ENCODE results near the gene MAP4K5.

The MAP4K5 gene

DNA sequence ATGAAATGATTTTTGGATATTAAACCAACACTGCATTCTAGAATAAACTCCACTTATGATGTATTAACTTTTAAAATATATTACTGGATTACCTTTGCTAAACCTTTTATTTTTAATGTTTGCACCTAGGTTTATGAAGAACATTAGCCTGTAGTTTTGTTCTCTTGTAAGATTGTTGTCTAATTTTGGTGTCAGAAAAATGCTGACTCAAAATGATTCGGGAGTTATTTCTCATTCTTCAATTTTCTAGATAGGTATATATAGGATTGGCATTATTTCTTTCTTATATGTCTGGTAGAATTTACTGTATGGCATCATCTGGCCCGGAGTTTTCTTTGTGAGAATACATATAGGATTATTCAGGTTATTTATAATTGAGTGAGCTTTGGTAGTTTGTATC is 54.6 kb downstream of the MAP4K5 start:
- DNase-seq: no peak

DNA sequence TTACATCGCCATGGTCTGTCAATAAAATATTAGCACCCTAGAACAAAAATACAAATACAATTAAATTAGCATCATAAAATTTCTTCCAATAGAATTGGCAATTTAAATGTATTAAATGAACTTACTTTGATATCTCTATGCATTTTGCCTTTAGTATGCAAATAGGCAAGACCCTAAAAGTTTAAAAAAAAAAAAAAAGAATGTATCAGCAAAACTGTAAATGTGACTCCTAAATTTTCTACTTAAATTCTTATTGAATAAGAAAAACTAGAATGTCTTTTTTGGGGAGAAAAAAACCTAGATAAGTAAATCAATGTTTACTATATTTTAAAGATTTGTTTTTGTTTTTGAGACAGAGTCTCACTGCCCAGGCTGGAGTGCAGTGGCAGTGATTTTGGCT is 56.2 kb downstream of the MAP4K5 start:
- no peak for DNase-seq

DNA sequence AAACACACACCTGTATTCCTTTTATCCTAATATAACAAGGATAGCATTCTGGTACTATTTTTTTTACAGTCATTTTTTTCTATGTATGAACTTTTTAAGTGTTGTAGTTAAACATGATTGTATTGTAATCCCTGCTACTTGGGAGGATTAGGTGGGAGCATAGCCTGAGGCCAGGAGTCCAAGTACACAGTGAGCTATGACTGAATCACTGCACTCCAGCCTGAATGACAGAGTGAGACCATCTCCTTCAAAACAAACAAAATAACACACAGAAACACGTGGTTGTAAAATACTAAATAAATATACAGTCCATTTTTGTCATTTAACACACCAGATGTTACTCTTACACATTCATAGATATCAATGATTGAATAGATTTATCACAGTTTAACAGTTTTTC is 56.9 kb downstream of the MAP4K5 start:
- no peak for DNase-seq

DNA sequence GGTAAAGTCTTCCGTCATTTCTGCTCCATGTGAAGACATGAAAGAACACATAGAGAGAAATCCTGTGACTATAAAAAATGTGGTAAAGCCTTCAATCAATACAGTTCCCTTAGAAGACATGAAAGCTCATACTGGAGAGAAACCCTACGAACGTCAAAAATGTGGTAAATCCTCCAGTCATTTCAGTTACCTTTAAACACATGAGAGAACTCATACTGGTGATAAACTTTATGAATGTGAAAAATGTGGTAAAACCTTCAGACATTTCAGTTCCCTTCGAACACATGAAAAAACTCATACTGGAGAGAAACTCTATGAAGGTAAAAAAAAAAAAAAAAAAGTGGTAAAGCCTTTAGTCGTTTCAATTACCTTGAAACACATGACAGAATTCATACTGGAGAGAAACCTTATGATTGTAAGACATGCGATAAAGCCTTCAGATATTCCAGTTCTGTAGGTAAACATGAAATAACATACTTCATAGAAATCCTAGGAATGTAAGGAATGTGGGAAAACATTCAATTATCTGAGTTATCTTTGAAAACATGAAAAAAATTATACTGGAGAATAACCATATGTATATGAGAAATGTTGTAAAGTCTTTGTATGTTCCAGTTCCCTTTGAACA is 60.4 kb downstream of the MAP4K5 start:
- DNase-seq: no peak

DNA sequence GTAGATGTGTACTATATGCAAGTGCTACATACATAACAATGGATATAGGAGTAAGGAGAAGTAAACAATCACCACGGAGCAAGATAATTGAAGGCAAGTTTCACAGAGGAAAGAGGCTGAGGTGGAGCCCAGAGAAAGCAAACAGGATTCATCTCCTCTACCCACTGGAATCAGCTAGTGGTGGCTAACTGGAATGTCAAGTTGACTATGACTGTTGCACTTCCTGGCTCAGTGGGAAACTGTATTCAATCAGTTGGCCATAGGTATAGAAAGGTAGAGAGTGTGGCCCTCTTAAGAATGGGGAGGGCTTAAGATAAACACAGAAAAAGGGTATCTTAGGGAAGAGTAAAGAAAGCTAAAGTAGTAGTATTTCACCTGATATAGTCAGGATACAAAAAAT is 62.4 kb downstream of the MAP4K5 start:
- no peak for DNase-seq

DNA sequence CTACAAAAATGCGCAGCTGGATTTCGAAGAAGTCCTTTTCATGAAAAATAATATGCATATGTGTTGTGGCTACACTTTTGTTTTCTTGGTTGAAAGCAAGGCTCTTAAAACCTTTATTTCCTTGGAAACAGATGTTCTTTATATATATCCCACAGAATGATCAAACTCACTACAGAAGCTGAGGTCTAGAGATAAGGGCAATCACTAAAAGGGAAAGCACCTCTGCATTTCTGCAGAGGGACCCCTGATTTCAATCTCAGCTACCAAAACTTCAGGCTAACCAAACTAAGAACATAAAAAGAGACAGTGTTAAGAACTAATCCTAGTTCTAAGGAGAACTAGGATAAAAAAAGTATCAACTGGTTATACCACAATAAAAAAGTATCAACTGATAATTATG is 70.3 kb downstream of the MAP4K5 start:
- no peak for DNase-seq

DNA sequence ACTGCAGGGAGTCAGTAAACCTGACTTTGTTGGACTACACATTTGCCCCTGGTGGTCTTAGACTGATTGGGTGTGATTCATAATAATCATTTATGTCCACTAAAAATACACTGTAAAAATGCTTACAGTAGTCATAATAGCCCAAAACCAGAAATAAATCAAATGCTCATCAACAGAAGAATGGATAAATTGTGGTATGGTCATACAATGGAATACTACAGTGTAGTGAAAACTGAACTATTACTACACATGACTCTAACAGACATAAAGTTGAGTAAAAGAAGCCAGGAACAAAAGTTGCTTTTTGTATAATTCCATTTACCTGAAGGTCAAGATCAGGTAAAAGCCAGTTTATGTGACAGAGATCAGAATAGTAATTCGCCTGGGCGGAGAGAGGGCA is 78.5 kb downstream of the MAP4K5 start:
- DNase-seq: no peak

DNA sequence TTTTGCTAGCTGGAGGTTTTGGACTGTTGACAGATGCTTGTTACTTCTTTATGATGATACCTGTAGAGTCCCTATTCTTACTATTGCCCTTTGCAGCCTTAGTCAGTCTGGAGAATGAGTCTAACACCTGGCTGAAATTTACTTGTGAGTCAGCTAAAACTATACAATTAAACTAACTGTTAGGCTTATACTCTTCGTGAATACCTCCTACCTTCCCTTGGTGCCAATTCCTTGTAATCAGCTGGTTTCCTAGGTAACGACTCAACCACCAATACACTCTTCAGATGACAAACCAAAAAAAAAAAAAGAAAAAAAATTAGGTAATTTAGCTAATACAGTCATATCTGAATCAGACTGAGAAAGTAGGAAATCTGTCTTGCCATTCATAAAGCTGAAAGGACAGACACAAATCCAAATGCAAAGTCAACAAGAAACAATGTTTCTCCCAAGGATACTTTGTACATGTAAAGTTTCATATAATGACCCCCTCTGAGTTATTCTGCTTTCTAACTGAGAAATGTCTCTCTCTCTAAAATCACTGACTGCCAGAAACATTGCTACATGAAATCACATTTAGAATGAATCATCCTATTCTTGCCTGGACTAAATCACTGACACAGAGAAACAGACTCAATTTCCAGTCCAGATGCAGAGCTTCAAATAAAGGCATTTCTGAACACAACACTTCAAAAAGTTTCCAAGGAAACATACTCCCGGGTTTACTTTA is 79.2 kb downstream of the MAP4K5 start:
- peak in 1 of 51 donors; percentile 50 for DNase-seq

DNA sequence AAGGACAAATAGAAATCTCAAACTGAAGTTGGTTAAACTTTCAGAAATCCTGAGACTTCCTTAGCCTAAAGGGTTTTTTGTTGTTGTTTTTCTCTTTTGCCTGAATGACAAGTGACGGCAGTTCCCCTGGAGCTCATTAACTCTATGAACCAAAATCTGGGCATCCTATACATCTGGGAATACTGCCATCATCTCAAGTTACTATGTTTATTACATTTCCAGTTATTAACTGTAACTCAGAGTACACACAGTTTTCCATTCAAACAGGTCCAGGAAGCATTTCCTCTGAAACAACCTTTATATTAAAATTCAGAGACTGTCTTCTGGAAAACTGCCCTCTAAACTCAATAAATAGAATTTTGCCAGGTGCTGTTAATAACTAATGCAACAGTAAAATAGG is 80.1 kb downstream of the MAP4K5 start:
- DNase-seq: no peak

DNA sequence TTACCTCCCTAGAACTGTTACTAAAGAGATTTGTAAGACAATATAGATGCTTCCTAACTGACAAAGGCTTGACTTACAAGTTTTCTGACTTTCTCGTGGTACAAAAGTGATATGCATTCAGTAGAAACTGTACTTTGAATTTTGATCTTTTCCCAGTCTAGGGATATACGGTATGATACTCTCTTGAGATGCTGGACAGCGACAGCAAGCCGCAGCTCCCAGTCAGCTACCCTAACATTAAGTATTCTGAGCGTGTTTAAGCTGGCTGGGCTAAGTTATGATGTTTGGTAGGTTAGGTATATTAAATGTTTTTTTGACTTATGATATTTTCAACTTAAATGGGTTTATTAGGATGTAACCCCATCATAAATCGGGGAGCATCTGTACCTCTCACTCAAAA is 80.5 kb downstream of the MAP4K5 start:
- DNase-seq: no peak

DNA sequence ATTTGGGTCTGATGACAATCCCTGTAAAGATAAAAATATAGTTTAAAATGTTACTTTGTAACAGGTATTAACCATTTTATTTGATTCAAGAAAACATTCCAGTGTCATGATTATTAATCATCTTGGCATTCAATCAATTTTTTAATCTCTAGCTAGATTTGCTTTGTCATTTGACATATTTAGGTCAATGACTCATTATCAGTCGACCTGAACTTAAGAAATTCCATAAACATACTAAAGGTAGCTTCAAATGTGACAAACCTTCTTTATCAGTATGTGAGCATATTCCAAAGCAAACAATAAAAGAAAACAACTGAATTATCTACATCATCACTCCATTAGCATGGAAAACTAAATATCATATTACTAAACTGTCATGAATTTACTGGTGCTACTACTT is 84.9 kb downstream of the MAP4K5 start:
- DNase-seq: no peak

DNA sequence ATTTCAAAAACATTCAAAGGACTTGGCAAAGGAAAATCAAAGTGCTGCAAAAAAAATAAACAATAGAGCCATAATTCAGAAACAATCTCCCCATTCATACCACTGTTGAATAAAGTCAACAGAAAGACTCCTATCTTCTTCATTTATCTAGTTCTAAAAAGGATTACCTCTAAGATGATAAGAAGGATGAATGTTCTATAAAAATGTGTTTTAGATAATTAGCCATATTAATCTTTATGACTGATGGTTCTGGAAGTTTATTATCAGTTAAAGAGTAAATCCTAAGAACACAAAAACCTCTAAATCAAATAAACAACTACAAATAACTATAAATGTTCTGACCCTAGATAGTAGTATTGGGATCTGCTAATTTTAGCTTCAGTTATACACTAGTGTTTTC is 97.8 kb downstream of the MAP4K5 start:
- no peak for DNase-seq

DNA sequence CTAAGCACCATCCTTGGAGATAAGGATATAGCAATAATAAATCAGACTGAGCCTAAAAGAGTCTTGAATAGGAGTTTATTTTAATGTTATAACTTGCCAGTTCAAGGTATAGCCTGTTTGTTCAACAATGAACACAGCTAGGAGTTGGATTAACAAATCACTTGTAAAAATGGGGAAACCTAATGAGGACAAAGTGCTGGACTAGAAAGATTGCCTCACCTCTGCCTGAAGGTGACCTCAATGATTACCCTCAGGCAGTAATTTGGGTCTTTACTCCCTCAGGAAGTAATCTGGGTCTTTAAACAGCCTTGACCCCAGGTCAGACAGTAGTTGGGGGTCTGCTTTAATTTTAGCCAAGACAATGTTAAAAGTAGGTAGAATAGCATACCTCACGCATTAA is 100.2 kb downstream of the MAP4K5 start:
- DNase-seq: no peak

DNA sequence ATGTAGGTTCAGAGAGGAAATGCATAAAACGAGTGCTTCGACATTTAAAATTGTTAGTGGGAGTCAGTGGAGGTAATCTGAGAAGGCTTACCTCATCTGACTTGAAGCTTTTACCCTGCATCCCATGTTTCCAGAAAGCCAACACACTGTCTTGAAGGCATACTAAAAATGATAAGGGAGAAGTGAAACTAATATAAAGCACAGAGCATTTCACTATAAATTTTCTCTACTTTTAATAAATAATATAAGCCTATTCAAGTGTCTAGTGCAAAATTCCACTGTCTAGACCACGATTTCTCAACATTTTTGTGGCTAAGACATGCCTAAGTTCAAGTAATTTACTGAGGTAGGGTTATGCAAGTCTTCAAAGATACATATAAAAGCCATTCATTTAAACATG is 106.6 kb downstream of the MAP4K5 start:
- no peak for DNase-seq

DNA sequence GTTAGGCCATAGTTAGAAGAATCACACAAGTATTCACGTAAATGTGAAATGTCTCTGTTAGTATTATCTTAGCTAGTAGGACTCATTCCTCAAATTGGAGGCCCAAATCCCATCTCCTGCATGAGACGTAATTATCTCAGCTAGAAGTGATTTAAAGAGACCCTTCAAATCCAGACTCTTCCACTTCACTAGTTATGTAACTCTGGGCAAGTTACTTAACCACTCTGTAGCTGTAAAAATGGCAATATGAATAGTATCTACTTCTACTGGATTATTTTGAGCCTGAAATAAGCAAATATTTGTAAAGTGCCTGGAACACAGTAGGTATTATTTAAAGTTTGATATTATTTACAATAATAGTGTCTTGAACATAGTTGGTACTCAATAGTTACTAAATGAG is 107.3 kb downstream of the MAP4K5 start:
- DNase-seq: no peak

DNA sequence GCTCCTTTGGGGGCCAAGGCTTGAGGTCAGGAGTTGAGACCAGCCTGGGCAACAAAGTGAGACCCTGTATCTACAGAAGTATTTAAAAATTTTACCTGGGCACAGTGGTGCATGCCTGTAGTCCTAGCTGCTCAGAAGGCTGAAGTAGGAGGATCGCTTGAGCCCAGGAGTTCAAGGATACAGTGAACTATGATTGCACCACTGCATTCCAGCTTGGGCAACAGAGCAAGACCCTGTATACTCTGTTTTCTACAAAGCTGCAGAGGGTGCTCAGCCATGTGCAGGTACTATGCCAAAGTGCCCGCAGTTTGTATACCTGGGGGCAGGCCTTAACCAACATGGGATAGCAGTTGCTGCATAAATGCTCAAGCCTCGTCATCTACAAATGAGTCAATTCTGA is 108.8 kb downstream of the MAP4K5 start:
- DNase-seq: no peak

DNA sequence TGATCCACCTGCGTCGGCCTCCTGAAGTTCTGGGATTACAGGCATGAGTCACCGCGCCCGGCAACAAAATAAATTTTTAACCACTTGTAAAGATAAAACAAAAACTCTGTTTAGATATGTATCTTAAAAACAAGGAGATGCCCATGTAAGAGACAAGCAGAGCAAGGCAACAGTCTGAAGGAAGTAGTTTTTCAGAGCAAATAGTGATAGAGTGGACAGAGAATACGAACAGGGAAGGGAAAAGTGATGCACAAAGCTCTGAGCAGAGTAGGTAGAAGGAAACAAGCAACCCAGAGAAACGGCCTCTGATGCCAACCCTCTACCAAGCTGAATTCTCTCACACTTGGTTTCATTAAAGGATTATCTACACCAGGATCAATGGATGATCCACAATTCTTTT is 110.9 kb downstream of the MAP4K5 start:
- DNase-seq: no peak

DNA sequence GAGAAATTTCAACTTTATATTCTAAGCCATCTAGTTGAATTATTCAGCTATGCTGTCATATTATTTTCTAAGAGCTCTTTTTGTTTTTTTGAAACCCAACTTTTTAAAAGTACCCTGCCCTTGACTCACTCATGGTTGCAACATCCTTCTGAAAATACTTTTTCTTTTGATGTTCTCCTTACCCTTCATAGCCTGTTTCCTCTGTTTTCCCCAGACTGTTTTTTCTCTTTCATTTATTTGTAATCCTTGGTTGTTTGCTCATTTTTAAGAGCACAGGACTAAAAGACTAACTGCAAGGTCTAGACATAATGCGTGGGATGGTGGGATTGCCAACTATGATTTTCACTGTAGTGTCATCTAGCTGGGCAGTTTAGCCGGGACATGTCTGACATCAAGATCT is 114.5 kb downstream of the MAP4K5 start:
- DNase-seq: no peak

DNA sequence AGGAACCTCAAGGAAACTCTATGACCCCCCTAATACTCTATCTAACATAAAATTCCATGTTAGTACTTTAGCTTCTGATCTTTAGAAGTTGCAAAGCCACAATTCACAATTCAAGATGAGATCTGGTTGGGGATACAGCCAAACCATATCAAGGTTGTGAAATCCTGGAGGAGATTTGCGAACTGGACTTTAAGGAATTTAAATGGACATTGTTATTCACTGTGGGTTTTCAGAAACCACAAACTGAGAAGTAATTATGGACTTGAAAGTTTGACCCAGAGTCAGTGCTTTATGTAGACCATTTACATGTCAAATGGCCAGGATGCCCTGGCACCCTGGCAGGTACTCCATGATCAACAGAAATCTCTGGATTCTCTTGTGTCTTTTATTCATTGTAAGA is 121.4 kb downstream of the MAP4K5 start:
- DNase-seq: no peak

DNA sequence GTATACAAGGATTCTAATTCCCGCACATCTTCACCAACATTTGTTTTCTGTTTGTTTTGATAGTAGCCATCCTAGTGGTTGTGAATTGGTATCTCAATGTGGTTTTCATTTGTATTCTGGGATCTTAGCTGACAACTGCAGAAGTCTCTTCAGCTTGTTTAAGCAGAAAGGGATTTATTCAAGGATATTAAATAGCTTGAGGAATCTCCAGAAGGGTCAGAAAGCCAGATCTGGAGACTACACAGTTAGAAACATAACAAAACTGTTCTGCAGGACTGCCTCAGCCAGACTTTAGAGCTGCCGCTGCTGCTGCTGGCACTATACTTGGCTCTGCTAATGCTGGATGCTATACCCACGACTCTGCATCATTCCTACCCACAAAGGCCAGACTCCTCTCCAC is 122.3 kb downstream of the MAP4K5 start:
- DNase-seq: no peak

DNA sequence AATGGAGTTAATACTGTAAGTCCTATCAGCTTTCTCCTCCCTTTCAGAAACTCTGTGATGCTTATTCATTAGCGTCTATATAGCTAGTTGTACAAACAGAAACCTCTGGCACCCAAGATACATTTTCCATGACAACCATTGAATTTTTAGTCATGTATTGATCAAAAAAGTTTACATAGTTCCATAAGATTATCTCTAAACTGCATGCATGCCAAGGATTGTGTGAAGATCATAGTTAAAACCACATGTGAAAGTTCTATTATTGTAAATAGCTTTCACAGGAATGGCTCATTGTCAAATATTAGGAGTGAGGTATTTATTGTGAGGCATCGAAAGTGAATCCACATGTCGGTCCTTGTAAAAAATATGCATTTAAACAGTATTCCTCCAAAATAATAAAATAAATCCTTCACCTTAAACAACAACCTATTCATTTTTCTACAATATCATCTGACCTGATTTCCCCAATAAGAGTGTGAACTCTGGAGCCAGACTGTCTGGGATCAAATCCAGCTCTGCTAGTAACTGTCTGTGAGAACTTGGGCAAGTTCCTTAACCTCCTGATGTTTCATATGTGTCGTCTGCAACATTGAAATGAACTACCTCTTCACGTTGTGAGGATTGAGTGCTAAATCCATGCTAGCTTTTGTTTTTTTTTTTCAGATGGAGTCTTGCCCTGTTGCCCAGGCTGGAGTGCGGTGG is 125.1 kb downstream of the MAP4K5 start:
- DNase-seq: no peak

DNA sequence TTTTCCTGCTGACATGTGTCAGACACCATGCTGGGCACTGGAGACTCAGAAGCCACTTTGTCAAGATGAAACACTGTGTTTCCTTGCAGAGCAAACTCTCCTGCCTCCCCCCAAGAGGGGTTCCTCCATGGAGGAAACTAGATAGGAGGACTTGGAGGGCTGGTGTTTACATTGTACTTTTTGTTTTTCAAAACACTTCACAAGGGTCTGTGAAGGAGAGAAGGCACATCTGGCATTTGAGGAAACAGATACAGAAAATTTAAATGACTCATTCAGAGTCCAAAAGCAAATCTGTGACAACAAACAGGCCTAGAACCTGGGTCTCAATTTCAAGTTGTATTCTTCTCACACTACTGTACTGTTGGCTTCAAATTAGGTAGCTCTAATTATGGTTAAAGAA is 128.9 kb downstream of the MAP4K5 start:
- no peak for DNase-seq

DNA sequence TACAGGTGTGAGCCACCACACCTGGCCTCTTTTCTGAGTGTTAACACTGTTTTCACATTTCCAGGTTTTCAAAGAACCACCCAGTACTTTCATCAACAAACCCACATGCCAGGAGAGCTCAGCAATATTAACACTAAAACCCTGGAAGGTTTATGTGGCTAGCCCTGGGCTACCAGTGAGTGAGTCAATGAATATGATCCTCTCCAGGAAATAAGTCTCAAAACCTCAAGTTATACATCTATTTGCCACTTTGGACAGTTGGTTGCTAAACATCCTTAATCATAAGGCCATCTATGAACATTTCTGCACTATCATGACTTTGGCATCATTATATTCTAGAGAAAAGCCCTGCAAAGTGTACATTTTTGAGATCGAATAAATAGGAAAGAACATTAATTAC is 129.4 kb downstream of the MAP4K5 start:
- no peak for DNase-seq
